PC-9 (cell line): ENCODE measurements around the gene PTK6. TPM values are rescaled to one million over a fixed set of nuclear protein-coding genes. Genes with fewer than 3 reads are reported as not detected.

Experiments
- BruUV-seq: library from RNA; stranded (reverse); fragments of 400-500 nt; replicated peaks from 2 replicates; lab custom pipeline; 2021; lab: Mats Ljungman, UMichigan
- CTCF ChIA-PET: fragments of 300-600 bp; sonication (Branson Sonifier 250); formaldehyde crosslinking; loops from one replicate; lab custom pipeline; 2022; ENCODE audit warnings: antibody characterized with exemption; lab: Charles Lee
- POLR2A ChIA-PET: fragments of 300-600 bp; sonication (Branson Sonifier 250); formaldehyde crosslinking; loops from one replicate; lab custom pipeline; 2022; ENCODE audit warnings: antibody characterized with exemption; ENCODE audit not compliant: unreplicated experiment; lab: Charles Lee
- DNase-seq, 2 experiments: peaks; one replicate each; pipeline versions ENCODE4 v3.0.0 to v3.0.0-alpha.2; 2015 to 2022; ENCODE audit warnings: mixed read lengths in 1 of 2
- H2AFZ ChIP-seq: fragments of 200-600 bp; sonication (generic); 2 replicates; pipeline ENCODE4 v1.8.1; 2017; ENCODE audit warnings: antibody characterized with exemption
- H3F3A ChIP-seq: fragments of 200-600 bp; sonication (generic); 2 replicates; pipeline ENCODE4 v1.8.1; 2017; ENCODE audit warnings: antibody characterized with exemption, mild to moderate bottlenecking, low read depth; ENCODE audit not compliant: insufficient read depth
- H3K27ac ChIP-seq: fragments of 200-600 bp; sonication (generic); 2 replicates; pipeline ENCODE4 v1.6.1; 2016; ENCODE audit warnings: mixed run types
- H3K27me3 ChIP-seq: fragments of 200-600 bp; sonication (generic); 2 replicates; pipeline ENCODE4 v1.6.1; 2016; ENCODE audit warnings: low read depth, mixed run types; ENCODE audit not compliant: insufficient read depth
- H3K36me3 ChIP-seq: fragments of 200-600 bp; sonication (generic); 2 replicates; pipeline ENCODE4 v1.6.1; 2016; ENCODE audit warnings: low read depth, mixed run types
- H3K4me1 ChIP-seq: fragments of 200-600 bp; sonication (generic); replicated peaks from 2 replicates; pipeline ENCODE4 v1.6.1; 2016; ENCODE audit warnings: mixed run types; ENCODE audit not compliant: insufficient read depth
- H3K4me2 ChIP-seq: fragments of 200-600 bp; sonication (generic); 2 replicates; pipeline ENCODE4 v1.6.1; 2017; ENCODE audit warnings: mixed run types
- H3K4me3 ChIP-seq: fragments of 200-600 bp; sonication (generic); 2 replicates; pipeline ENCODE4 v1.6.1; 2016; ENCODE audit warnings: mixed run types
- H3K79me2 ChIP-seq: fragments of 200-600 bp; sonication (generic); 2 replicates; pipeline ENCODE4 v1.6.1; 2017; ENCODE audit warnings: low read depth, mixed run types
- H3K9me2 ChIP-seq: fragments of 200-600 bp; sonication (generic); 2 replicates; pipeline ENCODE4 v1.8.1; 2017; ENCODE audit warnings: mild to moderate bottlenecking; ENCODE audit not compliant: insufficient read depth
- H3K9me3 ChIP-seq: fragments of 200-600 bp; sonication (generic); 2 replicates; pipeline ENCODE4 v1.8.1; 2016; ENCODE audit warnings: low read depth; ENCODE audit not compliant: insufficient read depth
- H4K20me1 ChIP-seq: fragments of 200-600 bp; sonication (generic); 2 replicates; pipeline ENCODE4 v1.8.1; 2017; ENCODE audit not compliant: insufficient read depth
- CTCF ChIP-seq: fragments of 200-600 bp; sonication (generic); conservative IDR thresholded peaks from 2 replicates; pipeline ENCODE4 v1.6.1; 2017; ENCODE audit warnings: mixed run types, antibody characterized with exemption, mild to moderate bottlenecking, moderate library complexity
- EZH2 ChIP-seq: fragments of 200-600 bp; sonication (generic); IDR thresholded peaks from 2 replicates; pipeline ENCODE4 v1.8.0; 2017; ENCODE audit warnings: antibody characterized with exemption, low read depth
- intact Hi-C: fragments of 100-400 bp; cut with micrococcal nuclease; formaldehyde crosslinking; loops from one replicate; pipeline ENCODE4 v1.10.0; 2022; ENCODE audit not compliant: unreplicated experiment
- total RNA-seq: library from RNA; stranded (reverse); gene quantifications from 2 replicates; pipeline ENCODE4 v1.2.3, GENCODE V29; 2021

PTK6 gene
- total RNA-seq, 1 experiment from 2014 or later, result 12.9 TPM

DNA sequence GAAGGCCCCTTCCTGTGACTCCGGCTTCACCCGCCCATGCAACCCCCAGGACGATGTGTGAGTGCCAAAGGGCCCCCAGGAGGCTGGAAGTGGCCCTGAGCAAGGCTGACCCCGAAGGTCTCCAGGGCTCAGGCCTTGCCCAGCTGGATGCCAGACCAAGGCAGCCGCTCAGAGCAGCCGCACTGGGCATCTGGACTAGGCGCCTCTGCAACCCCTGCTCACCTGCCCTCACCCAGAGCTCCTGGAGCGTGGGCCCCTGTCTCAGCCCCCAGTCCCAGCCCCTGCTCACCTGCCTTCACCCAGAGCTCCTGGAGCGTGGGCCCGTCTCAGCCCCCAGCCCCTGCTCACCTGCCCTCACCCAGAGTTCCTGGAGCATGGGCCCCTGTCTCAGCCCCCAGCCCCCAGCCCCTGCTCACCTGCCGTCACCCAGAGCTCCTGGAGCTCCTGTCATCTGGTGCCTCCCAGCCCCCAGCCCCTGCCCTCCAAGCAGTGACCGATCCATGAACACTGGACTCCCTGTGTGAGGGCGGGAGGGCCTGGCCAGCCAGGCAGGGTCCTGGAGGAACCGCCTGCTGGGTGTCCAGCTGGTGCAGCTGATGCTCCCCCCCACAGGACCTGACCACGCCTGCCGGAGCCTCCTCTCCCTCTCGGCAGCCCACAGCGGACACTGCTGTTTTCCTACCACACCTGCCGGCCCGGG, 9.2 kb upstream of the PTK6 start:
- peak overlapping the region; percentile 73; the same call in 1 of the 2 replicates for H3K27ac ChIP-seq
- no peak for DNase-seq
- H3F3A ChIP-seq, result peaks cover 26% of the 10 kb centered on the region; the same call in 1 of the 2 replicates
- no peaks in the 10 kb centered on the region for H3K36me3 ChIP-seq
- H2AFZ ChIP-seq, result no peak overlapping the region
- H3K4me1 ChIP-seq, result peaks cover 57% of the 10 kb centered on the region
- POLR2A ChIA-PET, result no interaction called here
- H3K4me2 ChIP-seq, result peak overlapping the region; percentile 71
- intact Hi-C loops, result no loop called here
- no TSS peak for BruUV-seq
- no peaks in the 10 kb centered on the region for H4K20me1 ChIP-seq
- no peaks in the 10 kb centered on the region for H3K9me3 ChIP-seq
- H3K9me2 ChIP-seq, result no peaks in the 10 kb centered on the region
- H3K27me3 ChIP-seq, result no peaks in the 10 kb centered on the region
- CTCF ChIA-PET, result interaction anchor here (0.9 kb wide), 1 partner anchor 95 kb away, joined by 5 read pairs; no protein-coding TSS in a partner anchor
- TF ChIP-seq CTCF (no peak), EZH2 (no peak)
- H3K4me3 ChIP-seq, result no peak overlapping the region
- H3K79me2 ChIP-seq, result no peaks in the 10 kb centered on the region

GRCh38 chr20:63545814-63546213, 8.6 kb upstream of the PTK6 start:
- TF ChIP-seq CTCF, result no peak
- TF ChIP-seq EZH2, result no peak
- no peaks in the 10 kb centered on the region for H3K79me2 ChIP-seq
- peak overlapping the region; percentile 71 for H3K4me2 ChIP-seq
- peak overlapping the region; percentile 73 for H3K27ac ChIP-seq
- no peak overlapping the region for H2AFZ ChIP-seq
- H3K4me1 ChIP-seq, result peaks cover 57% of the 10 kb centered on the region
- no peaks in the 10 kb centered on the region for H4K20me1 ChIP-seq
- intact Hi-C loops, result no loop called here
- no peak for DNase-seq
- H3K27me3 ChIP-seq, result no peaks in the 10 kb centered on the region
- CTCF ChIA-PET, result interaction anchor here (0.9 kb wide), 1 partner anchor 96 kb away, joined by 5 read pairs; no protein-coding TSS in a partner anchor
- peaks cover 26% of the 10 kb centered on the region; the same call in 1 of the 2 replicates for H3F3A ChIP-seq
- no peaks in the 10 kb centered on the region for H3K9me2 ChIP-seq
- BruUV-seq, result no TSS peak
- POLR2A ChIA-PET, result interaction anchor here (0.6 kb wide), 2 partner anchors 10 to 96 kb away, joined by 3 to 8 read pairs; no protein-coding TSS in a partner anchor
- H3K4me3 ChIP-seq, result no peak overlapping the region
- H3K36me3 ChIP-seq, result no peaks in the 10 kb centered on the region
- H3K9me3 ChIP-seq, result no peaks in the 10 kb centered on the region

DNA sequence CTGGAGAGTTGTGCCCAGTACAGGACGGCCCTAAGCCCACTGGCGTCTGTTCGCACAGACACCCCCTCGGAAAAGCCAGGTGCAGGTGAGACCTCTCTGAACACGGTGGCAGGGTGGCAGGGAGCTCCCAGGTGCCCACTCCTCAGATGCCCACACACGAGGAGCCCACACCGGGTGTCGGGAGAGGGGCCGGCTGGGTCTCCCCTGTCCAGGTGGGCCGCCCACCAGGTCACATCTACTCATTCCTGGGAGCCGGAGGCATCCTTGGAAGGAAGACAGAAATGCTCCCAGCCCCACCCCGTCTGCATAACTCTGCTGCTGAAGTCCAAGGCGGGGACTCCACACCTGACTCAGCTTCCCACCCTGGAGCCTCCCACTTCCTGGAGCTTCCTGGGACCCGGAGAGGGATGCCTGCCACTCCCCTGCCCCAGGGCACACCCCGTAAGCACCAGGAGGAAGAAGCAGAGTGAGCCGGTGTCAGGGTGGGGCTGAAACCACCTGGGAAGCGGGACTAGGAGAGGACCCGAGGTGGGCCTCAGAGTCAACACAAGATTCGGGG, 7.9 kb upstream of the PTK6 start:
- Histone ChIP-seq H3K9me3 (no peaks in the 10 kb centered on the region), H3K36me3 (no peaks in the 10 kb centered on the region), H3K27ac (peak overlapping the region; percentile 73), H3K4me1 (peaks cover 63% of the 10 kb centered on the region), H3F3A (peaks cover 26% of the 10 kb centered on the region; the same call in 1 of the 2 replicates), H2AFZ (no peak overlapping the region), H4K20me1 (no peaks in the 10 kb centered on the region), H3K9me2 (no peaks in the 10 kb centered on the region), H3K4me3 (peak overlapping the region; percentile 28; the same call in 1 of the 2 replicates), H3K79me2 (no peaks in the 10 kb centered on the region), H3K27me3 (no peaks in the 10 kb centered on the region), H3K4me2 (peak overlapping the region; percentile 71)
- ChIA-PET CTCF (no interaction called here), POLR2A (interaction anchor here (0.6 kb wide), 4 partner anchors 11 to 441 kb away, joined by 3 to 9 read pairs (median 6); no protein-coding TSS in a partner anchor)
- intact Hi-C loops, result no loop called here
- TF ChIP-seq CTCF (no peak), EZH2 (no peak)
- BruUV-seq, result no TSS peak
- DNase-seq, result peak; percentile 95 to 96
